ENCODE results near the gene RIF1.
"Not testable (repeated sequence)": the region's sequence is repeated elsewhere in the genome, so short reads cannot be mapped to it uniquely, and the experiment has no call there.

Gene RIF1

DNA sequence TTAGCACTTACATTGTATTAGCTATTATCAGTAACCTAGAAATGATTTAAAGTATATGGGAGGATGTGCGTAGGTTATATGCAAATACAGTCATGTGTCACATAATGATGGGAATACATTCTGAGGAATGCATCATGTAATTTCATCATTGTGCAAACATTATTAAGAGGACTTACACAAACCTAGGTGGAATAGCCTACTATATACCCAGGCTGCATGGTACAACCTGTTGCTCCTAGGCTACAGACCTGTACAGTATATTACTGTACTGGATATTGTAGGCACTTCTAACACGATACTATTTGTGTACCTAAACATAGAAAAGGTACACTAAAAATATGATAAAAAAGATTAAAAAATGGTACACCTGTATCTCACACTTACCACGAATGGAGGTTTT, 7.9 kb downstream of the RIF1 start:
- no peak for DNase-seq

DNA sequence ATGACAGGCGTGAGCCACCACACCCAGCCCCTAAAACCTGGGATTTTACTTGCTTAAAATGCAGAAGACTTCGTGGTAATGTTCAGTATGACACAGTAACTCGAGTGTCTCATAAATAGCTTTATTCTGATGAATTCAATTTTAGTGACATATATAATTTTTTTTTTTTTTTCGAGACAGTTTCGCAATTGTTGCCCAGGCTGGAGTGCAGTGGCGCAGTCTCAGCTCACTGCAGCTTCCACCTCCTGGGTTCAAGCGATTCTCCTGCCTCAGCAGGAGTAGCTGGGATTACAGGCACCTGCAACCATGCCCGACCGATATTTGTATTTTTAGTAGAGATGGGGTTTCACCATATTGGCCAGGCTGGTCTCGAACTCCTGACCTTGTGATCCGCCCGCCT, 12.0 kb downstream of the RIF1 start:
- DNase-seq, result not testable (repeated sequence)

DNA sequence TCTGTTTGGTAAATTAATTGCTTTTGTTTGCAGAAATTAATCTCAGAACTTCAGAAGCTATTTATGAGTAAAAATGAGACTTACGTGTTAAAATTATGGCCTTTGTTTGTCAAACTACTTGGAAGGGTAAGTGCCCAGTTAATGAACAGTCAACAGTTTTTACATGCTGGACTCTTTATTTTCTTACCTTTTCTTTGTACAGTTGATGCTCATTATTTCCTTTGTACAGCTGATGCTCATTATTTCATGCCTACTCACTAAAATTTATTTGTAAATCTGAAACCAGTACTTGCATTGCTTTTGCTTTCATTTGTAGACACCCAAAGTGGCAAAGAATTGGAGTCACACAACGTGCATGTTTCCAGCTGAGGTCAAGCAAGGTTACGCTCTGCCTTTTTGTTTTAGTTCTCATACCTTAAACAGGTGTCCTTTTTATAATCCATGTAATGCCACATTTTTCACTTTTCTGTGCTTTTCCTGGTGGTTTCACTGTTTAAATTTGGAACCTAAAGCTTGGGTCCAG, 13.3 kb downstream of the RIF1 start:
- peak in 1 of 2 donors; percentile 24 for DNase-seq

DNA sequence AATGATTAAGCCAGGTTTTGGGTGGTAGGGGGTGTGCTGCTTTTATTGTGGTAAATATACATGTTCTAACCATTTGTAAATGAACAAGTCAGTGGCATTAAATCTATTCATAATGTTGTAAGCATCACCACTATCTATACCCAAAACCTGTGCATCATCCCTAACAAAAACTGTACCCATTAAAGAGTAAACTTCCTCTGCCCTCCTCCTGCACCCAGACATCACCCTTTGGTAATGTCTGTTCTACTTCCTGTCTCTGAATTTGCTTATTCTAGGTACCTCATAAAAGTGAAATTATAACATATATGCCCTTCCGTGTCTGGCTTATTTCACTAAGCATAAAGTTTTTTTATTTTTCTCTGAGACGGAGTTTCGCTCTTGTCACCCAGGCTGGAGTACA, 14.1 kb downstream of the RIF1 start:
- peak; percentile 2 to 54 for DNase-seq

DNA sequence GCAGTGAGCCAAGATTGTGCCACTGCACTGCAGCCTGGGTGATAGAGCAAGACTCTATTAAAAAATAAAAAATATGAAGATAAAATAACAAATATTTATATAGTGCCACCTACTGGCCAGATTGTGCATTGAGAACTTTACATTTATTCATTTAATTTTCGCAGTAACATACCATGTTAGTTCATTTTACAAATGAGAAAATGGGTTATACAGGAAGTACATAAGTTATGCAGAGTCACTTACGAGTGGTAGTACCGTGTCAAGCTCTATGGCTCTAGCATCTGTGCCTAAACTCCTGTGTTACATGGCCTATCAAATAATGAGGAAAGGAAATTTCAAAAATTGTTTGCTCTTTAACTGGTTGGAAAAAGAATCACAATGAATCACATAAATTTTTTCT, 27.9 kb downstream of the RIF1 start:
- DNase-seq, result peak in 1 of 2 donors; percentile 53

DNA sequence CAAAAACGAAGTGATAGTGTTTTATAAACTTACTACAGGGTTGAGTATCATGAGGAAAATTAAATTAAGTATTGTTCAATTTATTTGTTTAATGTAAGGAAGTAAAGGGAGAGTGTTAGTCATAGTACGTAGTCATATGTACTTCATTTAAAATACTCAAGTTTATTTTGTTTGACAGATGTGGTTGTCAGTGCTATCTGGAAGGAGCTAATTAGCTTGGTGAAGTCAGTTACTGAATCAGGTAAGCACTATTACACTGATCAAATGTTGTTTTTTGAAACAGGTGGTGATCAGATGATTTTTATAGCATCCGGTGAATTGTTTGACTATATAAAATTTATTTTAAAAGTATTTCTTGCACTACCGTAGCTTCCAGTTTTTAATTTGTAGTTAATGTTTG, 28.8 kb downstream of the RIF1 start:
- DNase-seq, result no peak

DNA sequence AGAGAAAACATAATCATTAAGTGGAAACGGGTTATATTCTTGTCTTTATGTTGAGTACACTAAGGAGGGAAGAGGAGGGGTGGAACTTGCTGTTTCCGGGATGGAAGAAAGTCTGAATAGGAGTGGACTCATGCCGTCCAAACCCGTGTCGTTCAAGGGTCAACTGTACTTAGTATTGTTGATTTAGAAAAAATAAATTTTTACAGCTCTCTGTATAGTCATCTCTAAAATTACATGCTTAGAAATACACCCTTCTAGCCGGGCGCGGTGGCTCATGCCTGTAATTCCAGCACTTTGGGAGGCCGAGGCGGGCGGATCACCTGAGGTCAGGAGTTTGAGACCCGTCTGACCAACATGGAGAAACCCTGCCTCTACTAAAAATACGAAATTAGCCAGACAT, 29.4 kb downstream of the RIF1 start:
- DNase-seq, result no peak

DNA sequence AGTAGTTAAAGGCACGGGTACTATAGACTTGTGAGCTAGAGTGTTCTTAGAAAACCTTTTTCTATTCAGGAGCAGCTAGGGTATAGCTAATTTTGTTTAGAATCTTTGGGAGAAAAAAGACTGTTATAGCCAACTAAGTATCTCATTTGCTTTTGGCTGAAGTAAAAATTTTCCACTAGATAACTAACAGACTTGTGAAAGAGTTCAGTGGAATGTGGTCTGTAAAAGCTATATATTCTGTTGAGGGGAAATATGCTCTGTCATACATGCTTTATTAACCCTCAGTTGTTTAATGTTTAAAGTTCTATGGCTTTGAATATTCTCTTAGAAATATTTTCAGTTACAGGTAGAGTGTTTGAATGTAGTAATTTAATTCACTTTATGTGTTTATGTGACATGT, 49.7 kb downstream of the RIF1 start:
- no peak for DNase-seq

DNA sequence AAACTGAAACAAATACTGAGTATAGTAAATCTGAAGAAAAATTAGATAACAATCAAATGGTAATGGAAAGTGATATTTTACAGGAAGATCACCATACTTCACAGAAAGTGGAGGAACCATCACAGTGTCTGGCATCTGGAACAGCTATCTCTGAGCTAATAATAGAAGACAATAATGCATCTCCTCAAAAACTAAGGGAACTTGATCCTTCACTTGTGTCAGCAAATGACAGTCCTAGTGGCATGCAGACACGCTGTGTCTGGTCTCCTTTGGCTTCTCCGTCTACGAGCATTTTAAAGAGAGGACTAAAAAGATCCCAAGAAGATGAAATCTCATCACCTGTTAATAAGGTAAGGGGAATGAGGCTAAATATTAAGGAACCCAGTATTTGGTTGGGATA, 56.1 kb downstream of the RIF1 start:
- DNase-seq, result no peak

DNA sequence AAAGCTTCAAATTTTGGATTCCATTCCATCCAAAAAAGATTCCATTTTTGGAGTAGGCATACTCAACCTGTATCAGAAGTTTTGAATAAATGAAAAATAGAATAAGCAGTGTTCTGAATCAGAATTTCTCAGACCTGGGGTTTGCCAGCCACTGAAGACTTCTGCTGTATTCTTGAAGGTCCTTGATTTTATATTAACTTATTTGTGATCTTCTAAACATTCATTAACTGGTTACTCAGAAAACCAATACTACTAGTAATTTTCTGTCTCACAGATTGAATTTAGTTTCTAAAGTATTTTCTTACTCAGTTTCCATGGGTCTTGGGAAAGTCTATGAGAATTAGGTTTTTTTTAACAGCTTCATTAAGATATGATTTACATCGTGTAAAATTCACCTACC, 60.9 kb downstream of the RIF1 start:
- DNase-seq, result no peak

DNA sequence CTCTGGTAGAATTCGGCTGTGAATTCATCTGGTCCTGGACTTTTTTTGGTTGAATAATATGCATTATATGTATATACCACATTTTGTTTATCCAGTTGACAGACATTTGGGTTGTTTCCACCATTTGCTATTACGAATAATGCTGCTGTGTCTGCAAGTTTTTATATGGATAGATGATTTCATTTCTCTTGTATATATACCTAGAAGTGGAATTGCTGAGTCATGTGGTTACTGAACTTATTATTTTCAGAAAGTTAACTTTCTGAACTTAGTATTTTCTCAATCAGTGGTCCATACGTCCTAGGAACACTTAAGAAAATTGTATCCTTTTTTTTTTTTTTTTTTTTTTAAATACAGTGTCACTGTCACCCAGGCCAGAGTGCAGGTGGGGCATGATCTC, 63.3 kb downstream of the RIF1 start:
- DNase-seq, result no peak

DNA sequence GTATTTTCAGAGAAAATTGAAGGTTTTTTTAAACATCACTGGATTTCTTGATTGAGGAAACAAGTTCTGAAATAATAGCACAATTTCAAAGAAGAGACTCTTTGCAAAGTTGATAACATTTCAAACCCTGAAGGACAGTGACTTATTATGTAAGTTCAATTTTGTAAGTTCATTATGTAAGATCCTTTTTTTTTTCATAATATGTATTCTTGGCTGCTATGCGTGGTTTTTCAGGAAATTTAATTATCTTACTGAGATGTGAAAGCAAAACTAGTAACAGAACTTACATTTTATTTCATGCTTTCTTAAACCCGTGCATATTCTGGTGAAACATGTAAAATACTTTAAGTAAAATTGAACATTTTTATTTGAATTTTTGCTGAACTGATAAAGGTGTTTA, 65.4 kb downstream of the RIF1 start:
- DNase-seq, result no peak

DNA sequence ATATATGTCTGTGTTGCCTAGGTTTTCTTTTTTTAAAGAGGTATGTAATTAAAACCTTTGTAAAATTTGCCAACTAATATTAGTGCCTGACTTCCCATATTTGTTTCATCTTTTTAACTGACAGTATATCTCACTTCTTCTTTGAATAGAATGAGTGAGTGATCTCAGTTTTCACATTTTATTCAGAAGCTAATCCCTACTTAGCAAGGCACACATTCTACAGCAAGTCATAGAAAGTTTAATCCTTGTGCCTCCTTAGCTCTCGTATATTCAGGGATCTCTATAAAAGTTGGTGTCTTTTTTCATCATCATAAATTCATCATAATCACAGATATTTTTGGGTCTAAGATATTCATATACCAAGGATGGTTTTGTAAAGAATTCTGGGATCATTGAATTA, 66.6 kb downstream of the RIF1 start:
- no peak for DNase-seq

DNA sequence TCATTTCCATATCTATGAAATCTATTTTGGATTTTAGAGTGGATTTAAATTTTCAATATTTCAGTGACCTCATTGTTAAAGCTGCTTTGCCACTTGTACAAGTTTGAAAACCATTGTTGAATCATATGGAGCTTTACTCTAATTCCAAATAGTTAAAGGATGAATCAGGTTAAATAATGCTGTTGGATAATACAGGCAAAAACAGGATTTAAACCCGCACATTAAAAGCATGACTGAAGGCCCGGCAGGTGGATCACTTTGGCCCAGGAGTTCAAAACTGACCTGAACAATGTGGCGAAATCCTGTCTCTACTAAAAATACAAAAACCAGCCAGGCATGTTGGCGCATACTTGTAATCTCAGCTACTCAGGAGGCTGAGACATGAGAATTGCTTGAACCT, 68.3 kb downstream of the RIF1 start:
- no peak for DNase-seq

DNA sequence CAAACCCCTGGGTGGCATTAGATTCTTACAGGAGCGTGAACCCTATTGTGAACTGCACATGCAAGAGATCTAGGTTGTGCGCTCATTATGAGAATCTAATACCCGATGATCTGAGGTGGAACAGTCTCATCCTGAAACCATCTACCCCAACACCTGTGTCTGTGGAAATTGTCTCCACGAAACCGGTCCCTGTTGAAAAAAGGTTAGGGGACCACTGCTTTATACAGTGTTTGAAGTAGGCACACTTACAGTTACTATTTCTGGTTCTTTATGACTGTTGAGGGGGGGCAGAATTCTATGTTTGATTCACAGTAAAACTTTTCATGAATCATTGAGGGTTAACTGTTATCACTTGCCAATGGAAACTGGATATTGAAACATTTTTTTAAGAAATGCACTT, 72.0 kb downstream of the RIF1 start:
- DNase-seq, result no peak

DNA sequence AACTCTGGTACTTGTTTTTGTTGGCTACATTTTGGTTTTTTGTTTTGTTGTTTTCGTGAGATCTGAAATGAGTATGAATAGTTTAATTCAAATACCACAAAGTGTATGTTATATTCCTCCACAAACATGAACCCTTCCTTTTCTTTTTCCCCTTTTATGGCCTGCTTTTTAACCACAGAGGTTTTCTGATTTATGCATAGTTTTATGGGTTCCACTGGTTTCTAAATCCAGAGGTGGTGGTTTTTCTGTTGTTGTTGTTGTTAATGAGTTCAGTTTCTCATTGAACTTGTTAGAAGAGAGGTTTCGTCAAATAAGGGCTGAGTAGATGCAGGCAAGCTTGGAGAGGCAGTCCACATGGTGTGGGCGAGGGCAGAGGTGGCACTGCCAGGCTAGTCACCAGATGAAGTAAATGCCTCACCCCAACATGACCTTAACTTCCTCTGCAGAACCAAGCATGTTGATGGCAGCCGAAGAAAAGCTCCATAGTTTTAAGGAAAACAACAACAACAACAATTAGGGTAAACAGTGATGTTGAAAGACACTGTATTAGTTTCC, 72.5 kb downstream of the RIF1 start:
- no peak for DNase-seq

DNA sequence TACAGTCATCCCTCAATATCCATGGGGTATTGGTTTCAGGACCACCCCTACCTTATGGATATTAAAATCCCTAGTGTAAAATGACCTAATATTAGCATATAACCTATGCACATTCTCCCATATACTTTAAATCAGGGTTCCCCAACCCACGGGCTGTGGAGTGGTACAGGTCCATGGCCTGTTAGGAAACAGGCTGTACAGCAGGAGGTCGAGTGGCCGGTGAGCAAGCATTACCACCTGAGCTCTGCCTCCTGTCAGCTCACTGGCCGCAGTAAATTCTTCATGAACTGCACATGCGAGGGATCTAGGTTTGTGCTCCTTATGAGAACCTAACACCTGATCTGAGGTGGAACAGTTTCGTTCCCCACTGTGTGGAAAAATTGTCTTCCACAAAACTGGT, 73.8 kb downstream of the RIF1 start:
- no peak for DNase-seq

DNA sequence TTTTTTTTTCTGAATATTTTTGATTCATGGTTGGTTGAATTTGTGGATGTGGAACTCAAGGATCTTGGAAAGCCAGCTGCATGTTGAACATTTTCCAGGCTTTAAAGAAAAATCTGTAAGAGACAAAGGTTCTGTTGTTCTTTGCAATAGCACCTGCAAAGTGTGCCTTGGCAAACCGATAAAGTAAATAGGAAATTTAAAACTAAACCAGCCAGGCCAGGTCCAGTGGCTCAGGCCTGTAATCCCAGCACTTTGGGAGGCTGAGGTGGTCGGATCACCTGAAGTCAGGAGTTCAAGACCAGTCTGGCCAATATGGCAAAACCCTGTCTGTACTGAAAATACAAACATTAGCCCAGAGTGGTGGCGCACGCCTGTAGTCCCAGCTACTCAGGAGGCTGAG, 74.4 kb downstream of the RIF1 start:
- DNase-seq, result no peak

DNA sequence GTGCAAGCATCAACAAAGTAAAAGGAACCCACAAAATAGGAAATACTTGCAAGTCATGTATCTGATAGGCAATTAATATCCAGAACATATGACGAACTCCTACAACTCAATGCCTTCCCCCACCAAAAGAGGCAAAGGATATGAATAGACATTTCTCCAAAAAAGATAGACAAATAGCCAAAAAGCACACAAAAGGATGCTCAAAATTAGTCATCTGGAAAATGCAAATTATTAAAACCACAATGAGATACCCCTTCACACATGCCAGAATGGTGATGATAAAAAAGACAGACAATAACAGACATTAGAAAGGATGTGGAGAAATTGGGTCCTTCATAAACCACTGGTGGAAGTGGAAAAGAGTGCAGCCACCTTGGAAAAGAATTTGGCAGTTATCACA, 76.4 kb downstream of the RIF1 start:
- no peak for DNase-seq

DNA sequence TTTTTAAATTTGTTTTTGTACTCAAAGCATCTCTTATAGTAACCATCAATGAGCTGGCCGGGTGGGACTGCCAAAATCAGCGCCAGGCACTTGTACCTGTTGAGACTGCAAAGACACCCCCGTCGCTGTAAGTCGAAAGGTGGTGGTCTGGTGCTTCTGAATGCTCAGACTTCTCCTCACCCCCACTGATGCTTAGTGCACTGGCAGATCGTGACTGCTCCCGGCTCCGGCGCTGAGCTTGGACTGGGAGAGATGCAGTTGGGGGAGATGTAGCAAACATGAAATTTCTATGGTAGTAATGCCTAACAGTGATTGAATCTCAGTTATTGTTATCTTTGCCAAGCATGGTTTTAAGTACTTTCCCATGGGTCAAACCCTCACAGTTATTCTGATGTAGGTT, 80.6 kb downstream of the RIF1 start:
- no peak for DNase-seq

DNA sequence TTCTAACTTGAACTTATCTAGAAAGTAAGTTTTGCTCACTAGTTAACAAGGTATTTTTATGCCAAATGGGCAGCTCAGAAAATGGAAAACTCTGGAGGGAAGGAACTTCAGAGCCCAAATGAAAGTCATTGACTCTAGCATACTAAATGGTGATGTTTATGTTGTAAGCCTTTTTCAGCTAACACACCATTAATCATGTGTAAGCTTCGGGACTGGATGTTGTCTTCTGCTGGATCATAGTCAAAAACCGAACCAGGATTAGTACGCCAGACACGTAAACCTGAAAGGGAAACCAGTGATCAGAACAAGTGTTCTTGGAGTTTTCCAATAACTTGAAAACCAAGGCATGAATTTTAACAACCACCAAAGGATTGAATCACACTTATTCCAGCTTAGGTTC, 81.8 kb downstream of the RIF1 start:
- no peak for DNase-seq

DNA sequence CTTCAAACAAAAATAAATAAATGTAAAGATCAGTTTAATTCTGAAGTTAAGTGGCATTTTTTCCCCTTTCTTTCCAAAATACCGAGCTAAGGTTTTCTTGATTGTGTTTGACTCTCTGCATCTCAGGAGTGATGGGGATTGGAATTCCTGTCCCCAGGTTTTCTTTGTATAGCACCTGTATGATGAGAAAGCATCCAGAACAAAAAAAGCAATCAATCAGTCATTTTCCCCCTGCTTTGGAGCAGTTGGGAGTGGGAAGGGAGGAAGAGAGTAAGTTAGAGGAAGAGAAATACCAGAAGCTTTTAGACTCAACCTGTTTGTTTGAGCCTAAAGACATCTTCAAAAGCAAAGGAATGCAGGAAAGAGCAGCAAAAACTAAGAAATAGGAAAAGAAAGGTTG, 88.5 kb downstream of the RIF1 start:
- DNase-seq, result no peak

DNA sequence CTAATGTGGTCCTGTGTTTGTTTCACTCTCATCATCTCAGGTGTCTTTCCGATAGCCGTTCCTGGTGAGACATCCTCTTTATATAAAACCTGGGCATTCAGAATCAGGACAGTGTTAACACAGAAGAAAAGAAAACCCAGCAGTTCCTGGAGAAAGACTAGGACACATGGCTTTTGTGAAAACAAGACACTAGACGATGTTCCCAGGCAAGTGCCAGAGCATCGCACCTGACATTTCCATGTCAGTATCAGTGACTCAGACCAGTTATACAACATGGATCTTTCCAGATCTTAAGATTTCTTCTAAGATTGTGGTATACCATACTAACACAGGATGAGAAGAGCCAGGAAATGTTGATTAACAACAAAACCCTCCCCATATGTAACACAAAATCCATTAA, 96.5 kb downstream of the RIF1 start:
- DNase-seq, result no peak

DNA sequence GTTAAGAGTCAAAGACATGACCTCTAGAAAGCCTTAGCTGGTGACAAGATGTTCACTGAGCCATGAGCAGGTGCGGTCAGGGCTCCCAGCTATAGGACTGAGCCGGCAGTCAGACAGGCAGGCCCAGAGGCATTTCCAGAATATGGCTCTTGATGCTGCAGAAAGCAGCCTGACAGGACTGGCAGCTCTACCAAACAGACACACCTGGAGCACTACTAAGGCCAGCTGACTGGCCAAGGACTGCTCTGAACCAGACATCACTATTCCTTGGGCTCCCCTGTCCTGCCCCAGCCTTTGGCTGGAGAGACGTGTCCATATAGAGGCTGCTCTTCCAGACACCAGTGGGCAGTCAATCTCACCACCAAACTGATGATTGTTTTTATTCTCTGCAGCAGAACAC, 98.8 kb downstream of the RIF1 start:
- no peak for DNase-seq

DNA sequence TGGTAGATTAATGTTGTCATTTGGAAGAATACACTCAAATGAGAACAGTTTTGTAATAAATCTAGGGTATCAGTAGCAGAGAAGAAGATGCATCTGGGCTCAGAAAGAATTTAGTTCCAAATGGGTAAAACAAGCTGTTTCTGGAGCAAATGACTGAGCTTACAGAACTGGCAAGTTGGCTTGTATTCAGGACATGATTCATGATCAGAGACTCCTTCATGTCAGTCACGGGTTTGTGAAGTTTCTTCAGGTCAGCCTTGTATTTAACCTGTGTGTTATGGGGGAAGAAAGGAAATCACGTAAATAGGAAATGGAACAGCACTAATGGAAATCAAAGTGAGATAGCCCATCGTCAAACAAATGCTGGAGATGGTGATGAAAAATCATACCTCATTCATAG, 109.1 kb downstream of the RIF1 start:
- no peak for DNase-seq

DNA sequence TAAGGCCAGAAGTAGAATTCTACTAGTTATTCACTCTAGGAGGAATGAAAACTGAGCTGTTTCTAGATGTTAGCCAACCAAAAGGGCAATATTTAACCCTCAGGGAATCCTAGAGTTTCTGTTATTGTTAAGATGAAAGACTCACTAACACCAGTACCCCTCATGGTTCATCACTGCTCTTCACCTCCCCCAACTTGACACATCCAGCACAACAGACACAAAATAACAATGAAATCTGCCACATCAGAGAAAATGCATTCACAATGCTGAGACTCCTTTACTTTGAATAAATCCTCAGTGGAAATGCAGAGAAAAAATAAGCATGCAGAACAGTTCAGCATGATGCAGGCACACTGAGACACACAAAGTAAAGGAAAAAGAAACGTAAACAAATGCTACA, 111.3 kb downstream of the RIF1 start:
- DNase-seq, result no peak
